Left hindlimb (tissue), 1 donor: ENCODE results near the gene LDHAL6B.

Source experiments
- DNase-seq: peaks from one replicate; pipeline ENCODE4 v3.0.0-alpha.2; 2018

LDHAL6B gene

DNA sequence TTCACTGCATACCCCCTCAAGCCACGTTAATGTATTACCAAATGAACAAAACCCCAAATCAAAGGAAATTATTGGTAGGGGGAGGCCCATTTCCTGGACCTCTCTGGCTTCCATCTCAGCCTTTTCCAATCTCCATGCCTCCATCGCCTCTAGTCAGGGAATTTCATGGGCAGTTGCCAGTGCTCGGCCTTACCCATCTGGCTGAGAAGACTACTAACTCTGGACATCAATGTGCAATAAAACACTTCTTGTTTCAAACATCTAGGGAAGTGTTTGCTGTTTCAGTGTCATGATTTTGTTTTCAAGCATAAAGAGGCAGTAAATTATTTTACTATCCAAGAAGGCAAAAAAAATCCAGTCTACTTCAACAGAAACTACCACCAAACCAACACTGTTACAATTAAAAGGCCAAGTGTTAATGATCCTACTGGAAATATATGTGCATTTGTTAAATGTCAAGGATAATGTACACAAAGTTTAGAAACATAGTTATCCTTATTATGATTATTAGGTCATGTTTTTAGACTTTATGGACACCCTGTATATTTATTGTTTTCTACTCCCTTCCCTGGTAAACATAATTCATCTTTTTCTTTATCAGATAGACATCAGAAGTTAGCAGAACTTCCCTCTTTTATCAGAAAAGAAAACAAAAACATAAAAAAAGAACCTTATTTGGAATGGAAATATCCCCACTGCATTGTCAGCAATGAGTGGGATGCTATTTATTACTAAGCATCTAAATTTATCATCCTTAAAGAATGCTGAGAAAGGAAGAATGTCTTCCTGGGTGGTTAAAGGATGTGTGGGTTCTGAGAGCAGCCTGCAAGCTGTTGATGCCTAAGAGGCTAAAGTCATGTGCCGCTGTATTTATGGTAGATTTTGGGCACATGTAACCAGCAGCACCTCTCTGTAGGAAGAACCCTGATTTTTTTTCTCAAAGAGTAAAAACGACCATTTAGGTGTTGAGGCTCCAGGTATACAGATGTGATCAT lies 15.2 kb downstream of the LDHAL6B start:
- DNase-seq: no peak

DNA sequence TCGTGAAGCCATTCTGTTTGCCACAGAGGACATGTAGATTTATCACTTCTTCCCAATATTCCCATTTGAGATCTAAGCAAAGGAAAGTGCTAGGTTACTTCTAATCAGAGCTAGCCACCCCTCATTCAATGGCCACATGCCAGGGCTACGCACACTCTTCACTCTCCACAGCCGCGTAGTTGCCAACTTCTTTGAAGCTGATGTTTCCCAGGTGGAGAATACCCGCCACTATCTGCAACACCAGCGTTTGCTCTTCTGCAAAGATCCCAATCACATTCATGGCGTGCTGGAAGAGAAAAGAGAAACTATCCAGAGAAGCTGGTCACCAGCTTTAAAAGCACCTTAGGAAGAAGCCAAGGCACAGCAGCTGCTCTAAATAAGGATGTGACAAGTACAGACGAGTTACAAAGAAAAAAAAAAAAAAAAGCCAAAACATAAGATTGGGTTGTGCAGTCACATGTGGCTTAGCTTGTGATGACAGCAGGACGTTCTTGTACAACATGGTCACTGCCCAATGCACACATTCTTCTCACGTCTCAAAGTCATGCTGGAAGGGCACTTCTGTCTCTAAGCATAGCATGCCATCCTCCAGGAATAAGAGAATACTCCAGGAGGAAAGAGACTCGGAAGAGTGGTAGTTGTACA lies 16.4 kb downstream of the LDHAL6B start:
- DNase-seq: no peak

- DNase-seq: no peak
Measured at GRCh38 chr15:59223736-59224135, 17.1 kb downstream of the LDHAL6B start.

DNA sequence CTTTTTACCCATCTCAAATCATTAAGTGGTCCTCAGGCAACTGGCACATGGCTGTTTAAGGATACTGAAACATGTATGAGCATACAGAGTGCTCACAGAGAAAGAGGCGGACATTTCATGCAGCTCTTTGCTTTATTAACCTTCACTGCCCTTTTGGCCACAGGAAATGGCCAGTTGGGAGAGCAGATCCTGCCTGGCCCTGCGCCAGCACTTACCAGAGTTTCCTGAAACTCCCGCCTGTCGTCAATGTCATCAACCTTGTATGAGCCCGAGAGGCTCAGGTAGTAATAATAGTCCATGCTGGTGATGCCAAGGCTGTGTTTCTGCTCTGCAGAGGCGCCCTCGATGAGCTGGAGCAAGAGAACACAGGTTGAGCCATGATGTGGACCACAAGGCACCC lies 17.8 kb downstream of the LDHAL6B start:
- DNase-seq: no peak

- no peak for DNase-seq
Measured at GRCh38 chr15:59227021-59227420, 20.4 kb downstream of the LDHAL6B start.

DNA sequence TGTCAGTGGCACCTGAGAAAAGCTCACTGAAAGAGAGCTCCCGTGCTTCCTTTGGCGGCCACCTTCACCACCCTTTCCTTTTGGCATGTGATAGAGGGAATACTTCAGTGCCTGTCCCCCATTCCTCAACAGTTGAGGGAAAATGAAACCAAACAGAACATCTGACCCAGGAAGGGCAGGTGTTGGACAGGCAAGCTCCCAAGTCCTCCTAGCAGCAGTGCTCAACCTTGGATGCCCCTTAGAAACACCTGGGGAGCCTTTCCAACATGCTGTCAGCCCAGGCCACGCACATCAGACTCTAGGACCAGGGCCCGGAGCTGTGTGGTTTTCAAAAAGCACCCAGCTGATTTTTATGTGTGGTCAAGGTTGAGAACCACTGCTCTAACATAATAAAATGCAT lies 22.4 kb downstream of the LDHAL6B start:
- DNase-seq: no peak

DNA sequence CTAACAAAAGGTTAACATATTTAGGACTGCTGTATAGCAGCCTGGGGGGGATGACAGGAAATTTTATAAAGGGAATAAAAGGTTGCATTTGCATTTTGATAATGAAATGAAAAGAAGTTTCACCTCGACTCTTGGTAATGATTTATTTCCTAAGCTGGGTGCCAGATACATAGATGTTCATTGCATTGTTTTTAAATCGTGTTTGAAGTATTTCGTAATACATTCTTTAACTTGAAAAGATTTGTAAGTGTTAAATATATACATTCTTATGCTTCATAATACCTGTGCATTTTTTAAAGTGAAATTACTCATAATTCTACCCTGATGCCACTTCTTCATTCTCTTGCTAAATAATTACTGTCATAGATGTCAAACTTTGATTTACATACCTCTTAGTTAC lies 22.8 kb downstream of the LDHAL6B start:
- no peak for DNase-seq

DNA sequence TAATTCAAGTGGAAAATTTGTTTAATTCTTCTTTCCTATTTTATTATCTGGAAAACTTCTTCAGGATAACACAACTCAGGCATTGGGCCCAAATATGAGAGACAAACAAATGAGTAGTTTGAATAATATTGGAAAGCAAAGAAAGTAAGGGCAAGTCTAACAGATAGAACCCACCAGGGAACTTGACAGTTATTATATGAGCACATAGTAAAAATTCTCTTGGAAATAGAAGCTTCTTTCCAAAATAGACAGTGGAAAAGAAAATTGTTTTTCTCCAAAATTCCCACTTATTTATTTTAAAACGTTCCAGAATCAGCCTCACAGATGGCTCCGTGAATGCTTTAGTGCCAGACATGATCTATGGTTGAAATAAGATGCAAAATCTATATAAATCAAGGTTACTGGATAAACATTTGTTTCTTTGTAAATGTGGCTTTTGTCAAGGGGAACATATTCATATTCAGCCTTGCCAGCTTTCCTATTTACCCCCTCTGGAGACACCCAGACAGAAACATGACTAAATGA lies 23.9 kb downstream of the LDHAL6B start:
- DNase-seq: no peak

DNA sequence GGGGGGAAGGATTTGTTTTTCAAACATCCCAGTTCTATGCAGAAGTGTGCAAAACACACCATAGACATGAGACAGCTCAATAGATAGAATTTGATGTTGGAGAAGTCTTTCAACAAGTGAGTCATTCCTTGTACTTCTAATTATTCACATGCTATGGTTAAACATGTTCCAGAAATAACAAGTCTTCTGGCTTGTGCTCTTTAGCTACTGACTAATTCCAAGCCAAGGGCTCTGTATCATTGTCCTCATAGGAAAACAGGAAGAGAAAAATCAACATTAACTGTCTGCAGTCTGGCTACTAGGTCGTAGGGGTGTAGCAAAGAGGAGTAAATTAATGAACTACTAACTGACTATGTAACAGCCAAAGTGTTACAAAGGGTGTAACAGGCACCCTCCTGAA lies 25.8 kb downstream of the LDHAL6B start:
- DNase-seq: no peak

- no peak for DNase-seq
Measured at GRCh38 chr15:59236394-59236793, 29.8 kb downstream of the LDHAL6B start.

GRCh38 chr15:59237119-59237855 lies 30.6 kb downstream of the LDHAL6B start:
- DNase-seq: no peak

DNA sequence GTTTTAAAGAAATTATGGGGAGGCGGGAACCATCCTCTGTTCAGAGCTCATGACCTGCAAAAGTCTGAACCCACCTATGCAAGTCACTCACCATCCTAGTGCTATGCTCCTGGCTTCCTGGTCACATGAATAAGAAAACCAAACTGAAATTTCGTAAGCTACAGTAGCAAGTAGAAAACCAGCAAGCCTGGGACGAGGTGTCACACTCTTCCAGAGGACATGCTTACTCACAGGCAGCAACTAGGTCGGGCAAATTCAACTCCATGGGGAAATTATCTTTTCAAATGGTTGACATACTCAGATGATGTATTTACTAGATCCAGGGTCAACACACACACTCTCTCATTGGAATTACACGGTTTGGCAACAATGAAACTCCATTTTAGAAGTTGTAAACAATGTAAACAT lies 31.3 kb downstream of the LDHAL6B start:
- DNase-seq: no peak

DNA sequence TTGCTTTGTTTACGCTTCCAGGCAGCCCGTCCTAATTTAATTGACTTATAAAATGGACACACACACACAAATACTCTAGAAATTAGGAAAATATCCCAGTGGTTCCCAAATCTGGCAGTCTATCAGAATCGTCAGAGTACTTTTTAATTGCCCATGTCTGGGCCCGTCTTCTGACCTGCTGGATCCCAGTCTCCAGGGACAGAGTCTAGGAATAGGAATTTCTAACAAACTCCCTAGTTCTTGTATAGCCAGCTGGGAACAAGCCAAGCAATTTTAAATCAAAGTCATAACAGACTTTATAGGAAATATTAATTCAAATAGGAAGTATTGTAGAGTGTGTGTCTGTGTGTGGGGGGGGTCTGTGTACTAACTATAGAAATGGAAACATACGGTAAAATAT lies 33.4 kb downstream of the LDHAL6B start:
- DNase-seq: no peak

DNA sequence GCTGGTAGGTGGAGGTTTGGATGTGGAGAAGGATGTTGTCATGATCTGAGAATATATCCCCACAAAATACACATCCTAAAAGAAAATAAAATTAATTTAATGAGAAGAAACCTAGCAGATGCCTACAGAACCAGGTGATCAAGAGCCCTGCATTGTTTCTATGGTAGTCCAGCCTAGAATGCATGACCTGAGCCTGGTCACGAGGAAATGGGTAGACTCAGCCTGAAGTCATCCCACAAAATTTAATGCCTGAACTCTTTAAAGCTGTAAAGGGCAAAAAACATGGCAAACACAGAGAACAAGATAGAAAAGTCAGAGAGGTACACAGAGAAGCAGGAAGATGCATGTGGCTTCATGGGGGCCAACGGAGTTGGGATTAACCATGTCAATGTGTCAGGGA lies 36.0 kb downstream of the LDHAL6B start:
- no peak for DNase-seq

- no peak for DNase-seq
Measured at GRCh38 chr15:59243622-59244021, 37.0 kb downstream of the LDHAL6B start.

GRCh38 chr15:59244337-59244736 lies 37.7 kb downstream of the LDHAL6B start:
- no peak for DNase-seq

GRCh38 chr15:59245559-59245958 lies 38.9 kb downstream of the LDHAL6B start:
- no peak for DNase-seq

DNA sequence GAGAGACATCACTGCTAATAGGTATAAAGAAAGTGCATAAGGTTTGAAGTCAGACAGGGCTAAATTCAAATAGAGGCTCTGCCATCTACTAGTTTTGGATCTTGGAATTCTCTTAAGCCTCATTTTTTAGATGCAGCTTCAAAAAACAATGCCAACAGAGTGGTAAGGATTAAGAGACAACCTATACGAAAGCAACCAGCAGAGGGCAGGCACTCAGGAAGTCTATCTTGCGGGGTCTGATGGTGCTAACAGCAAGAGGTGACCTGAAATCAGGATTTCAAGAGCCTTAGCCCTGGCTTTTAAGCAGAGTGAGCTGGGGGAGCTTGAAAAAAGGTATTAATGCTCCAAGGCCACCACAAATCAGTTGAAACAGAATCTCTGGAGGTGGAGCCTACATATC lies 40.7 kb downstream of the LDHAL6B start:
- DNase-seq: no peak

GRCh38 chr15:59249816-59250215 lies 43.2 kb downstream of the LDHAL6B start:
- DNase-seq: no peak

GRCh38 chr15:59250249-59250648 lies 43.6 kb downstream of the LDHAL6B start:
- DNase-seq: no peak

GRCh38 chr15:59251001-59251845 lies 44.6 kb downstream of the LDHAL6B start:
- DNase-seq: no peak

DNA sequence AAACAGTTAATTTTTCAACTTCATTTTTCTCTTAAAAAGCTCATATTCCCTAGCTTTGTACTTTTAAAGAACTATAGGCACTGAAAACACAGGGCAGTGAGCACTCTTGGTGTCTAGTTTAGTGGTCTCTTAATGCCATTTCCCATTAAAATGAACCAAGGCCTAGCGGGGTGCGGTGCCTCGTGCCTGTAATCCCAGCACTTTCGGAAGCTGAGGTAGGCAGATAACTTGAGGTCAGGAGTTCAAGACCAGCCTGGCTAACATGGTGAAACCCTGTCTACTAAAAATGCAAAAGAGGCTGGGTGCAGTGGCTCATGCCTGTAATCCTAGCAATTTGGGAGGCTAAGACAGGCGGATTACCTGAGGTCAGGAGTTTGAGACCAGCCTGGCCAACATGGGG lies 45.5 kb downstream of the LDHAL6B start:
- no peak for DNase-seq
